T-helper 1 cell (primary cell): Measurements from ENCODE around the gene PSMB10.

ENCODE experiments used
- DNase-seq, 5 donors: peaks; one replicate each; pipeline ENCODE4 v3.0.0-alpha.2; 2012 to 2020

The PSMB10 gene

DNA sequence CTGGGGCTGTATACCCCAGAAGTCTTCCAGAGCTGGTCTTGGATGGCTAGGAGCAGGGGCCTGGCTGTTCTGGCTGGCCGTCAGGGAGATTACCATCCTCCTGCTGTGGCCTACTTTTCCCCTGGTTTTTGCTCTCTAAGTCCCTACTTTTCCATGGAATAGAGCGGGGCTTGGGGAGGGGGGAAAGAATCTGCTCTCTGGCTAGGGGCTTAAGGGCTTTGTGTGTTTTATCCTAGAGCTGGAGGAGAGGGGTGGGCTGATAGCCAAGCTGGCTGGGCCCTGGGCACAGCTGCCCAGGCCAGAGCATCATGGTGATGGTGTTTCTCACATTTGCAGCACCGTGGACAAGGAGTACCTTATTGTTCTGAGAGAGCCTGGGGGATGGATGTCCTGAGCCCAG, 48.3 kb downstream of the PSMB10 start:
- DNase-seq: no peak

- no peak for DNase-seq
Observed at GRCh38 chr16:67886387-67886786, 50.3 kb downstream of the PSMB10 start.

DNA sequence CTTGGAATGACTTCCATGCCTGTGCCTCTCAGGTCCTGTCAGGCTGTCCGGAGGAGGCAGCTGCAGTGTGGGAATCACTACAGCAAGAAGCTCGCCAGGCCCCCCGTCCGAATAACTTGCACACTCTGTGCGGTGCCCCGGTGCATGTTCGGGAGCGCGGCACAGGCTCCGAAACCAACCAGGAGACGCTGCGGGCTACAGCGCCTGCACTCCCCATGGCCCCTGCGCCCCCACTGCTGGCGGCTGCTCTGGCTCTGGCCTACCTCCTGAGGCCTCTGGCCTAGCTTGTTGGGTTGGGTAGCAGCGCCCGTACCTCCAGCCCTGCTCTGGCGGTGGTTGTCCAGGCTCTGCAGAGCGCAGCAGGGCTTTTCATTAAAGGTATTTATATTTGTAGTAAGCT, 50.7 kb downstream of the PSMB10 start:
- no peak for DNase-seq

DNA sequence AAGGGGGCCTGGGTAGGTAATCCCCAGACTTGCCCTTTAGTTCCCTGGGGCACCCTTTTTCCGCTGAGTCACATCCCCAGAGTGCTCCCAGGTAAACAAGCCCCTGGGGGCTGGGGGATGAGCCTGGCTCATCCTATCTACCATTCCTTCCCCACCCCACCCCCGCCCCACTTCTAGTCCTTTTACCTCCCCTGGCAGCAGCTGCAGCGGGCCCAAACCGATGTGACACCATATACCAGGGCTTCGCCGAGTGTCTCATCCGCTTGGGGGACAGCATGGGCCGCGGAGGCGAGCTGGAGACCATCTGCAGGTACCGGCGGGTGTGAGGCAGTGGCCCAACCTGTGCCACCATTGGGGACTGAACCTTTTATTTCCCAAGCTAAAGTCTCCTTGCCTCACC, 51.1 kb downstream of the PSMB10 start:
- no peak for DNase-seq

GRCh38 chr16:67884684-67885083, 52.0 kb downstream of the PSMB10 start, which contains the start of gene NRN1L:
NRN1L (plus strand) TSS chr16:67884885; CDS start chr16:67884904, 19 bp downstream.
- DNase-seq: no peak
